A673 (cell line): ENCODE measurements around the gene CAPN2. TPM values are rescaled to one million over a fixed set of nuclear protein-coding genes. Genes with fewer than 3 reads are reported as not detected.

ENCODE experiments used
- Bru-seq: library from RNA; stranded (reverse); fragments of 400-500 nt; gene quantifications from one replicate; lab custom pipeline; 2021; lab: Mats Ljungman, UMichigan
- BruChase-seq, 2 experiments: library from RNA; stranded (reverse); fragments of 400-500 nt; gene quantifications; one replicate each; lab custom pipeline; 2021; lab: Mats Ljungman, UMichigan
- BruUV-seq: library from RNA; stranded (reverse); fragments of 400-500 nt; replicated peaks from 2 replicates; lab custom pipeline; 2021; lab: Mats Ljungman, UMichigan
- CTCF ChIA-PET: fragments of 300-600 bp; sonication (Branson Sonifier 250); formaldehyde crosslinking; loops from one replicate; lab custom pipeline; 2022; ENCODE audit warnings: antibody characterized with exemption; lab: Charles Lee
- POLR2A ChIA-PET: fragments of 300-600 bp; sonication (Branson Sonifier 250); formaldehyde crosslinking; loops from one replicate; lab custom pipeline; 2022; ENCODE audit warnings: antibody characterized with exemption; ENCODE audit not compliant: low non-redundant PET; lab: Charles Lee
- DNase-seq: peaks from one replicate; pipeline ENCODE4 v3.0.0-alpha.2; 2015; ENCODE audit warnings: low spot score
- H3K27ac ChIP-seq: fragments of 200-600 bp; sonication (generic); 2 replicates; pipeline ENCODE4 v1.5.1; 2016; ENCODE audit warnings: mixed run types, low read depth, mild to moderate bottlenecking, mixed read lengths, antibody characterized with exemption, low read length; ENCODE audit not compliant: poor library complexity, severe bottlenecking
- H3K27me3 ChIP-seq: fragments of 200-600 bp; sonication (generic); replicated peaks from 2 replicates; pipeline ENCODE4 v1.6.1; 2017; ENCODE audit warnings: mixed run types, low read depth, mild to moderate bottlenecking, mixed read lengths, antibody characterized with exemption, low read length; ENCODE audit not compliant: insufficient read depth, poor library complexity
- H3K36me3 ChIP-seq: fragments of 200-600 bp; sonication (generic); 2 replicates; pipeline ENCODE4 v1.6.1; 2016; ENCODE audit warnings: mixed run types, mild to moderate bottlenecking, mixed read lengths, antibody characterized with exemption, low read length; ENCODE audit not compliant: insufficient read depth, poor library complexity, severe bottlenecking
- H3K4me1 ChIP-seq: fragments of 200-600 bp; sonication (generic); 2 replicates; pipeline ENCODE4 v1.6.1; 2017; ENCODE audit warnings: mixed run types, mild to moderate bottlenecking, mixed read lengths, antibody characterized with exemption, low read length; ENCODE audit not compliant: insufficient read depth, poor library complexity, severe bottlenecking
- H3K4me3 ChIP-seq: fragments of 200-600 bp; sonication (generic); 2 replicates; pipeline ENCODE4 v1.5.1; 2016; ENCODE audit warnings: low read depth, mixed run types, mild to moderate bottlenecking, mixed read lengths, low read length; ENCODE audit not compliant: poor library complexity, severe bottlenecking
- H3K9me3 ChIP-seq: fragments of 200-600 bp; sonication (generic); 2 replicates; pipeline ENCODE4 v1.6.1; 2016; ENCODE audit warnings: mixed run types, low read depth, mild to moderate bottlenecking, mixed read lengths, antibody characterized with exemption, low read length; ENCODE audit not compliant: poor library complexity, severe bottlenecking
- CTCF ChIP-seq: fragments of 300-800, 200-600 bp; sonication (generic); conservative IDR thresholded peaks from 2 replicates; pipeline ENCODE4 v1.5.1; 2017; ENCODE audit warnings: low read depth, mild to moderate bottlenecking, antibody characterized with exemption, low read length, moderate library complexity, mixed read lengths
- EZH2 ChIP-seq: fragments of 200-600 bp; sonication (generic); IDR thresholded peaks from 2 replicates; pipeline ENCODE4 v1.6.1; 2017; ENCODE audit warnings: borderline replicate concordance, low read depth, mild to moderate bottlenecking, mixed read lengths, antibody characterized with exemption, low read length; ENCODE audit not compliant: poor library complexity, severe bottlenecking
- intact Hi-C: fragments of 100-400 bp; cut with micrococcal nuclease; formaldehyde crosslinking; loops from one replicate; pipeline ENCODE4 v1.10.0; 2022; ENCODE audit not compliant: unreplicated experiment
- long read RNA-seq: library from polyadenylated mRNA; stranded (forward); transcript quantifications from one replicate; pipeline ENCODE4 v2.0.0, GENCODE V29; 2022
- total RNA-seq: library from RNA; stranded (reverse); gene quantifications from 2 replicates; pipeline ENCODE4 v1.2.3, GENCODE V29; 2021

Gene CAPN2
- total RNA-seq (131 and 137 TPM in 2 replicates), Bru-seq, nascent RNA (percentile 75 among the genes with signal in this experiment), BruChase-seq, experiment 1, labeled RNA remaining after a 2-hour chase (percentile 72 among the genes with signal in this experiment), BruChase-seq, experiment 2, labeled RNA remaining after a 6-hour chase (percentile 77 among the genes with signal in this experiment)
- long read RNA-seq, partial matches to known transcripts = 14 of 31 reads
- long read RNA-seq, other reads (novel, unspliced or antisense) = 13 of 31 reads

- POLR2A ChIA-PET = no interaction called here
- CTCF ChIA-PET = interaction anchor here (1.2 kb wide), 1 partner anchor 37 kb away, joined by 5 read pairs; no protein-coding TSS in a partner anchor
- Histone ChIP-seq H3K9me3 (no peaks in the 10 kb centered on the region), H3K27me3 (no peaks in the 10 kb centered on the region), H3K4me1 (peaks cover 48% of the 10 kb centered on the region), H3K36me3 (no peaks in the 10 kb centered on the region), H3K4me3 (peak within 1 kb of the TSS; percentile 75), H3K27ac (peak within 1 kb of the TSS; percentile 92)
- no TSS peak for BruUV-seq
- DNase-seq = peak; percentile 80
- peak; percentile 62 for TF ChIP-seq CTCF
- no peak for TF ChIP-seq EZH2
- intact Hi-C loops = no loop called here
These were observed at the start of gene CAPN2 for GRCh38 chr1:223712194-223712849. TSS of gene CAPN2 (plus strand) at chr1:223712539. CDS start at chr1:223712641, 102 bp downstream.

- Histone ChIP-seq H3K27me3 (peaks cover 8% of the 10 kb centered on the region), H3K27ac (no peak overlapping the region), H3K4me1 (no peaks in the 10 kb centered on the region), H3K4me3 (no peak overlapping the region), H3K36me3 (no peaks in the 10 kb centered on the region), H3K9me3 (no peaks in the 10 kb centered on the region)
- TF ChIP-seq EZH2 = no peak
- TF ChIP-seq CTCF = no peak
- CTCF ChIA-PET = no interaction called here
- DNase-seq = no peak
- POLR2A ChIA-PET = no interaction called here
- no TSS peak for BruUV-seq
- intact Hi-C loops = no loop called here
These were observed 49.4 kb upstream of the CAPN2 start for GRCh38 chr1:223662943-223663342.

GRCh38 chr1:223664106-223664505 is 48.2 kb upstream of the CAPN2 start:
- ChIA-PET CTCF (no interaction called here), POLR2A (no interaction called here)
- BruUV-seq = no TSS peak
- intact Hi-C loops = no loop called here
- H3K4me3 ChIP-seq = no peak overlapping the region
- no peaks in the 10 kb centered on the region for H3K9me3 ChIP-seq
- no peak for DNase-seq
- H3K27ac ChIP-seq = no peak overlapping the region
- H3K27me3 ChIP-seq = peaks cover 8% of the 10 kb centered on the region
- TF ChIP-seq EZH2 (no peak), CTCF (no peak)
- H3K4me1 ChIP-seq = no peaks in the 10 kb centered on the region
- H3K36me3 ChIP-seq = no peaks in the 10 kb centered on the region
